Panc1 (cell line): ENCODE results near the gene GPC6. TPM values are rescaled to one million over a fixed set of nuclear protein-coding genes. Genes with fewer than 3 reads are reported as not detected.

Experiments used
- ATAC-seq: fragments of 200-7000 bp; cut with Tn5 transposase; 2 replicates; pipeline ENCODE4 v1.9.1; 2020; ENCODE audit warnings: mild to moderate bottlenecking, moderate library complexity
- BruUV-seq: library from RNA; stranded (reverse); fragments of 400-500 nt; replicated peaks from 2 replicates; lab custom pipeline; 2021; lab: Mats Ljungman, UMichigan
- CTCF ChIA-PET: fragments of 300-600 bp; sonication (Branson Sonifier 250); formaldehyde crosslinking; loops from one replicate; lab custom pipeline; 2022; ENCODE audit warnings: antibody characterized with exemption; lab: Charles Lee
- POLR2A ChIA-PET: fragments of 300-600 bp; sonication (Branson Sonifier 250); formaldehyde crosslinking; loops from one replicate; lab custom pipeline; 2022; ENCODE audit warnings: antibody characterized with exemption; lab: Charles Lee
- DNase-seq: peaks from one replicate; pipeline ENCODE4 v3.0.0-alpha.2; 2010; ENCODE audit warnings: low read depth, low spot score
- H3K27ac ChIP-seq: 2 replicates; pipeline ENCODE4 v1.5.1; 2011; ENCODE audit warnings: mild to moderate bottlenecking, low read length, inconsistent platforms
- H3K27me3 ChIP-seq: fragments of 200-500 bp; sonication (Bioruptor generic); 2 replicates; pipeline ENCODE4 v1.6.0; 2014; ENCODE audit warnings: low read length, inconsistent platforms; ENCODE audit not compliant: control insufficient read depth, insufficient read depth
- H3K36me3 ChIP-seq: fragments of 200-500 bp; sonication (Bioruptor generic); 2 replicates; pipeline ENCODE4 v1.5.1; 2014; ENCODE audit warnings: inconsistent platforms, mild to moderate bottlenecking, low read length, moderate library complexity; ENCODE audit not compliant: control insufficient read depth, insufficient read depth
- H3K4me1 ChIP-seq: 2 replicates; pipeline ENCODE4 v1.5.1; 2011; ENCODE audit warnings: inconsistent platforms, mild to moderate bottlenecking, low read length, moderate library complexity; ENCODE audit not compliant: control insufficient read depth, insufficient read depth
- H3K4me3 ChIP-seq, 2 experiments: 2 replicates each; pipeline ENCODE4 v1.5.1; 2011 to 2012; ENCODE audit warnings: low read depth in 2 of 2, low read length in 2 of 2, mild to moderate bottlenecking in 2 of 2, inconsistent platforms in 1 of 2, moderate library complexity in 1 of 2
- H3K9me3 ChIP-seq: fragments of 200-500 bp; sonication (Bioruptor generic); 2 replicates; pipeline ENCODE4 v1.5.1; 2014; ENCODE audit warnings: low read depth, mild to moderate bottlenecking, inconsistent platforms, low read length, moderate library complexity; ENCODE audit not compliant: control insufficient read depth, insufficient read depth
- CTCF ChIP-seq: fragments of 450-650 bp; IDR thresholded peaks from 2 replicates; pipeline ENCODE4 v1.5.1; 2017; ENCODE audit warnings: mild to moderate bottlenecking
- POLR2AphosphoS5 ChIP-seq: IDR thresholded peaks from 2 replicates; pipeline ENCODE4 v1.6.1; 2012; ENCODE audit warnings: mild to moderate bottlenecking, low read depth, low read length, moderate library complexity
- REST ChIP-seq, 2 experiments: IDR thresholded peaks; 2 replicates each; pipeline ENCODE4 v1.6.1; 2011 to 2012; ENCODE audit warnings: low read depth in 2 of 2, control low read depth in 1 of 2, low read length in 1 of 2, mild to moderate bottlenecking in 1 of 2, moderate library complexity in 1 of 2; ENCODE audit not compliant: insufficient read depth in 1 of 2
- SIN3A ChIP-seq: IDR thresholded peaks from 2 replicates; pipeline ENCODE4 v1.6.1; 2012; ENCODE audit warnings: low read depth, mild to moderate bottlenecking, low read length, moderate library complexity, borderline replicate concordance; ENCODE audit not compliant: insufficient read depth
- TCF7L2 ChIP-seq: IDR thresholded peaks from 2 replicates; pipeline ENCODE4 v1.6.1; 2011; ENCODE audit warnings: mild to moderate bottlenecking, low read depth, low read length, inconsistent platforms
- in situ Hi-C: cut with HindIII; loops from 2 replicates; pipeline ENCODE4 v1.10.0; 2016; ENCODE audit warnings: low sequenced_read_pairs, low pct_unique_long_range_greater_than_20kb
- intact Hi-C: fragments of 100-400 bp; cut with micrococcal nuclease; formaldehyde crosslinking; loops from one replicate; pipeline ENCODE4 v1.10.0; 2022; ENCODE audit not compliant: unreplicated experiment
- total RNA-seq: library from RNA; stranded (reverse); gene quantifications from one replicate; pipeline ENCODE4 v1.2.1, GENCODE V29; 2021; ENCODE audit not compliant: unreplicated experiment

The GPC6 gene
- total RNA-seq, 1 experiment from 2014 or later, result 4.8 TPM

- in situ Hi-C loops (no loop called here), intact Hi-C loops (no loop called here)
- Histone ChIP-seq H3K27me3 (no peaks in the 10 kb centered on the region), H3K36me3 (no peaks in the 10 kb centered on the region), H3K9me3 (no peaks in the 10 kb centered on the region), H3K4me3 (no peak overlapping the region), H3K4me1 (no peaks in the 10 kb centered on the region), H3K27ac (no peak overlapping the region)
- DNase-seq, result no peak
- POLR2A ChIA-PET, result no interaction called here
- CTCF ChIA-PET, result no interaction called here
- TF ChIP-seq REST (IDR thresholded peaks at IDR 0.05; ENCODE audit: insufficient read depth in 1 of 2, low read depth in 2 of 2, low read length in 1 of 2) (no peak), TCF7L2 (no peak), POLR2AphosphoS5 (no peak), CTCF (no peak), SIN3A (no peak)
- no TSS peak for BruUV-seq
- no peak for ATAC-seq
Observed at GRCh38 chr13:93955904-93956303, 729.3 kb downstream of the GPC6 start.

GRCh38 chr13:93956426-93956825, 729.8 kb downstream of the GPC6 start:
- POLR2A ChIA-PET, result no interaction called here
- DNase-seq (no peak), ATAC-seq (no peak)
- TF ChIP-seq CTCF, result no peak
- TF ChIP-seq TCF7L2, result no peak
- no peak for TF ChIP-seq SIN3A
- TF ChIP-seq POLR2AphosphoS5, result no peak
- TF ChIP-seq REST (IDR thresholded peaks at IDR 0.05; ENCODE audit: insufficient read depth in 1 of 2, low read depth in 2 of 2, low read length in 1 of 2), result no peak
- intact Hi-C loops, result no loop called here
- H3K27ac ChIP-seq, result no peak overlapping the region
- H3K4me1 ChIP-seq, result no peaks in the 10 kb centered on the region
- H3K4me3 ChIP-seq, result no peak overlapping the region
- CTCF ChIA-PET, result no interaction called here
- no peaks in the 10 kb centered on the region for H3K36me3 ChIP-seq
- H3K9me3 ChIP-seq, result no peaks in the 10 kb centered on the region
- no TSS peak for BruUV-seq
- in situ Hi-C loops, result no loop called here
- no peaks in the 10 kb centered on the region for H3K27me3 ChIP-seq
